NCI-H1105 (cell line): ENCODE results near the gene MPPED1.

Experiments used
- DNase-seq: peaks from one replicate; lab custom pipeline; 2025; lab: John Stamatoyannopoulos, UW

The MPPED1 gene

GRCh38 chr22:43476751-43477725, 65.2 kb downstream of the MPPED1 start:
- DNase-seq = no peak

GRCh38 chr22:43477966-43478365, 66.2 kb downstream of the MPPED1 start:
- no peak for DNase-seq

GRCh38 chr22:43478621-43479300, 66.9 kb downstream of the MPPED1 start:
- no peak for DNase-seq

- no peak for DNase-seq
These were observed 67.6 kb downstream of the MPPED1 start for GRCh38 chr22:43479301-43479950.

- no peak for DNase-seq
These were observed 68.1 kb downstream of the MPPED1 start for GRCh38 chr22:43479962-43480361.

- peak; percentile 32 for DNase-seq
These were observed 69.9 kb downstream of the MPPED1 start for GRCh38 chr22:43481568-43482317.

- DNase-seq = no peak
These were observed 70.5 kb downstream of the MPPED1 start for GRCh38 chr22:43482318-43482625.

- DNase-seq = no peak
These were observed 71.5 kb downstream of the MPPED1 start for GRCh38 chr22:43483266-43483665.

GRCh38 chr22:43483669-43484068, 71.9 kb downstream of the MPPED1 start:
- no peak for DNase-seq

GRCh38 chr22:43484227-43484626, 72.4 kb downstream of the MPPED1 start:
- no peak for DNase-seq

- DNase-seq = no peak
These were observed 73.8 kb downstream of the MPPED1 start for GRCh38 chr22:43485502-43486089.

GRCh38 chr22:43487311-43488030, 75.7 kb downstream of the MPPED1 start:
- DNase-seq = no peak

GRCh38 chr22:43488031-43488866, 76.4 kb downstream of the MPPED1 start:
- no peak for DNase-seq

GRCh38 chr22:43488937-43489336, 77.1 kb downstream of the MPPED1 start:
- DNase-seq = no peak

GRCh38 chr22:43490311-43490710, 78.5 kb downstream of the MPPED1 start:
- DNase-seq = no peak

- DNase-seq = no peak
These were observed 79.4 kb downstream of the MPPED1 start for GRCh38 chr22:43491177-43491576.

GRCh38 chr22:43491737-43492136, 79.9 kb downstream of the MPPED1 start:
- no peak for DNase-seq

GRCh38 chr22:43493297-43493696, 81.5 kb downstream of the MPPED1 start:
- DNase-seq = no peak

- DNase-seq = no peak
These were observed 86.4 kb downstream of the MPPED1 start for GRCh38 chr22:43497956-43498855.
